Endothelial cell of umbilical vein (primary cell): ENCODE measurements around the gene BAD. TPM values are rescaled to one million over a fixed set of nuclear protein-coding genes. Genes with fewer than 3 reads are reported as not detected.
A peak's percentile ranks its signal among the peaks of the same experiment; 100 is the strongest.

Experiments used
- BruUV-seq: library from RNA; stranded (reverse); fragments of 400-500 nt; replicated peaks from 2 replicates; lab custom pipeline; 2021; lab: Mats Ljungman, UMichigan
- CTCF ChIA-PET: fragments of 300-600, 350-600 bp; sonication (Branson Sonifier 250); formaldehyde crosslinking; loops from one replicate; lab custom pipeline; 2021; ENCODE audit warnings: antibody characterized with exemption, inconsistent platforms; lab: Charles Lee
- POLR2A ChIA-PET: fragments of 300-600, 350-600 bp; sonication (Branson Sonifier 250); formaldehyde crosslinking; loops from one replicate; lab custom pipeline; 2021; ENCODE audit warnings: antibody characterized with exemption, inconsistent platforms; lab: Charles Lee
- DNase-seq: peaks from one replicate; pipeline ENCODE4 v3.0.0-alpha.2; 2011; ENCODE audit warnings: low read depth, low spot score
- FAIRE-seq: peaks from 2 replicates; lab custom pipeline; 2011; peaks lifted over from hg19 to GRCh38; lab: Jason Lieb, UNC
- H2AFZ ChIP-seq: 2 replicates; pipeline ENCODE4 v1.6.0; 2012; ENCODE audit warnings: low read depth, low read length, control low read depth, inconsistent platforms
- H3K27ac ChIP-seq: 2 replicates; pipeline ENCODE4 v1.5.1; 2011; ENCODE audit warnings: low read depth, mild to moderate bottlenecking, control low read depth, low read length, moderate library complexity; ENCODE audit not compliant: insufficient read depth
- H3K27me3 ChIP-seq, 2 experiments: 2 replicates each; pipeline versions ENCODE4 v1.6.0 to v1.6.1; 2011; ENCODE audit warnings: low read length in 2 of 2, mixed read lengths in 1 of 2; ENCODE audit not compliant: control insufficient read depth in 2 of 2, insufficient read depth in 2 of 2
- H3K36me3 ChIP-seq, 2 experiments: 2 replicates in 1 of 2; 3 replicates in 1 of 2; pipeline ENCODE4 v1.5.1; 2011; ENCODE audit warnings: low read length in 2 of 2, mild to moderate bottlenecking in 1 of 2, moderate library complexity in 1 of 2; ENCODE audit not compliant: control insufficient read depth in 2 of 2, insufficient read depth in 2 of 2; ENCODE audit errors: extremely low read depth in 1 of 2
- H3K4me1 ChIP-seq: 3 replicates; pipeline ENCODE4 v1.5.1; 2011; ENCODE audit warnings: mild to moderate bottlenecking, low read length; ENCODE audit not compliant: control insufficient read depth, insufficient read depth; ENCODE audit errors: extremely low read depth
- H3K4me2 ChIP-seq: 2 replicates; pipeline ENCODE4 v1.6.1; 2011; ENCODE audit warnings: low read length, control low read depth, mixed read lengths; ENCODE audit not compliant: insufficient read depth
- H3K4me3 ChIP-seq, 3 experiments: fragments of 200-600 bp in 1 of 3; sonication (generic), shearing (Covaris generic) in 1 of 3; replicated peaks in 1 of 3; 2 replicates each; pipeline ENCODE4 v1.5.1; 2011 to 2016; ENCODE audit warnings: control low read depth in 3 of 3, low read length in 3 of 3, mild to moderate bottlenecking in 2 of 3, inconsistent platforms in 1 of 3, low read depth in 1 of 3, moderate library complexity in 1 of 3; ENCODE audit not compliant: insufficient read depth in 1 of 3
- H3K79me2 ChIP-seq: 2 replicates; pipeline ENCODE4 v1.6.0; 2012; ENCODE audit warnings: low read length, inconsistent platforms; ENCODE audit not compliant: control insufficient read depth, insufficient read depth
- H3K9ac ChIP-seq: replicated peaks from 2 replicates; pipeline ENCODE3; 2011; ENCODE audit warnings: low read length, control low read depth; ENCODE audit not compliant: insufficient read depth; ENCODE audit errors: extremely low read depth
- H3K9me1 ChIP-seq: replicated peaks from 3 replicates; pipeline ENCODE4 v1.6.0; 2011; ENCODE audit warnings: mild to moderate bottlenecking, low read length; ENCODE audit not compliant: control insufficient read depth, insufficient read depth; ENCODE audit errors: extremely low read depth
- H3K9me3 ChIP-seq: replicated peaks from 2 replicates; pipeline ENCODE4 v1.5.1; 2012; ENCODE audit warnings: low read length, inconsistent platforms; ENCODE audit not compliant: control insufficient read depth, insufficient read depth
- H4K20me1 ChIP-seq: replicated peaks from 2 replicates; pipeline ENCODE3; 2011; ENCODE audit warnings: mild to moderate bottlenecking, low read length; ENCODE audit not compliant: control insufficient read depth, insufficient read depth; ENCODE audit errors: extremely low read depth
- CTCF ChIP-seq, 2 donors: IDR thresholded peaks; 1 replicate in 1 of 2; 2 replicates in 1 of 2; pipeline ENCODE4 v1.5.1; 2011; ENCODE audit warnings: low read length in 2 of 2, mild to moderate bottlenecking in 2 of 2, moderate library complexity in 2 of 2, control low read depth in 1 of 2, inconsistent platforms in 1 of 2, low read depth in 1 of 2; ENCODE audit not compliant: insufficient read depth in 1 of 2; ENCODE audit errors: extremely low read depth in 1 of 2
- EZH2 ChIP-seq: IDR thresholded peaks from 2 replicates; pipeline ENCODE4 v1.6.1; 2012; ENCODE audit warnings: borderline replicate concordance, low read depth, mild to moderate bottlenecking, moderate library complexity, low read length, inconsistent platforms; ENCODE audit not compliant: severe bottlenecking
- FOS ChIP-seq: IDR thresholded peaks from 2 replicates; pipeline ENCODE4 v1.6.1; 2011; ENCODE audit warnings: mild to moderate bottlenecking, low read length, moderate library complexity, borderline replicate concordance; ENCODE audit not compliant: insufficient read depth
- JUN ChIP-seq: IDR thresholded peaks from 2 replicates; pipeline ENCODE4 v1.6.1; 2011; ENCODE audit warnings: borderline replicate concordance, low read depth; ENCODE audit not compliant: insufficient read length, insufficient read depth
- POLR2A ChIP-seq: IDR thresholded peaks from 2 replicates; pipeline ENCODE4 v1.6.1; 2012; ENCODE audit warnings: low read depth, mild to moderate bottlenecking, control low read depth, low read length
- POLR2AphosphoS5 ChIP-seq: IDR thresholded peaks from 2 replicates; pipeline ENCODE4 v1.6.1; 2012; ENCODE audit warnings: low read depth, mild to moderate bottlenecking, control low read depth, low read length, moderate library complexity; ENCODE audit not compliant: insufficient read depth
- dilution Hi-C: fragments of 300-500 bp; cut with MboI; formaldehyde crosslinking; loops from one replicate; pipeline ENCODE4 v1.15.0; 2019; ENCODE audit warnings: low sequenced_read_pairs; ENCODE audit not compliant: extremely low pct_ligation_motif_present
- intact Hi-C: fragments of 100-400 bp; cut with micrococcal nuclease; formaldehyde crosslinking; loops from one replicate; pipeline ENCODE4 v1.10.0; 2022
- polyA plus RNA-seq, 4 experiments: library from polyadenylated mRNA; depleted of rRNA in 3 of 4; stranded (reverse) in 3 of 4; unstranded in 1 of 4; fragments of >200 nt; gene quantifications; 2 replicates each; pipeline versions ENCODE4 v1.2.1 to v1.2.3, GENCODE V29; 2011 to 2012; ENCODE audit warnings: missing spikeins in 1 of 4
- total RNA-seq: library from RNA; stranded (reverse); gene quantifications from 2 replicates; pipeline ENCODE4 v1.2.3, GENCODE V29; 2021

Gene BAD
- total and polyA plus RNA-seq, 2 donors (not counting 3 experiments of a cell fraction or from before 2014, with no cell fraction given), result 65.3 to 88.0 TPM

- BruUV-seq, result TSS peak; percentile 44
Observed at GRCh38 chr11:64317961-64318765, 33.7 kb upstream of the BAD start, which contains the start of gene PRDX5. PRDX5 (plus strand) TSS chr11:64318121; CDS start chr11:64318216, 95 bp downstream.

More at GRCh38 chr11:64317961-64318765, 33.7 kb upstream of the BAD start, which contains the start of gene PRDX5:
- peak; percentile 87 for TF ChIP-seq POLR2AphosphoS5
- peak in 1 of 2 donors; percentile 32 for TF ChIP-seq CTCF (IDR thresholded peaks at IDR 0.05; ENCODE audit: extremely low read depth in 1 of 2, insufficient read depth in 1 of 2, low read depth in 1 of 2, low read length in 2 of 2)
- TF ChIP-seq FOS, result no peak
- TF ChIP-seq POLR2A, result peak; percentile 64
- no peak for TF ChIP-seq EZH2
- TF ChIP-seq JUN, result no peak
- peak within 1 kb of the TSS; percentile 77 for H3K9ac ChIP-seq
- peak within 1 kb of the TSS; percentile 57 to 76 (median 75) for H3K4me3 ChIP-seq
- intact Hi-C loops, result loop anchor here (1.0 to 2.0 kb wide), 5 partner anchors 13 to 48 kb away; partner anchors contain the start of genes ESRRA and RPS6KA4
- dilution Hi-C loops, result no loop called here
- H3K36me3 ChIP-seq, result peaks cover 2 to 18% of the 10 kb centered on the region in 2 experiments
- H2AFZ ChIP-seq, result peak within 1 kb of the TSS; percentile 65
- ChIA-PET CTCF (interaction anchor here (0.5 to 3.6 kb wide), 24 partner anchors 9 to 581 kb away, joined by 3 to 72 read pairs (median 6); partner anchors contain the start of genes BAD, CATSPERZ, CCDC88B and ESRRA), POLR2A (interaction anchor here (0.6 to 2.1 kb wide), 7 partner anchors 9 to 137 kb away, joined by 3 to 6 read pairs (median 5); partner anchors contain the start of genes NUDT22, STIP1 and TRPT1)
- peaks cover 4% of the 10 kb centered on the region for H3K79me2 ChIP-seq
- FAIRE-seq, result no peak
- H4K20me1 ChIP-seq, result no peaks in the 10 kb centered on the region
- no peaks in the 10 kb centered on the region for H3K27me3 ChIP-seq
- peak within 1 kb of the TSS; percentile 87 for H3K4me2 ChIP-seq
- no peaks in the 10 kb centered on the region for H3K9me1 ChIP-seq
- peaks cover 10% of the 10 kb centered on the region for H3K4me1 ChIP-seq
- DNase-seq, result peak; percentile 96
- H3K9me3 ChIP-seq, result no peaks in the 10 kb centered on the region
- H3K27ac ChIP-seq, result peak within 1 kb of the TSS; percentile 87
